Spleen (tissue), 7 donors: ENCODE data around the gene CCDC106.

Experiments
- CTCF ChIP-seq, 11 experiments: fragments of 200-600 bp in 7 of 11; fragments of 450-650 bp in 4 of 11; sonication (generic) in 4 of 11; IDR thresholded peaks in 8 of 11; conservative IDR thresholded peaks in 3 of 11; 1 replicate in 7 of 11; 2 replicates in 4 of 11; pipeline versions ENCODE4 v1.4.0 to v1.8.0; 2016 to 2021; ENCODE audit warnings: antibody characterized with exemption in 11 of 11, inconsistent platforms in 4 of 11, mild to moderate bottlenecking in 1 of 11
- POLR2A ChIP-seq, 3 donors: fragments of 450-650 bp; IDR thresholded peaks; one replicate each; pipeline ENCODE4 v1.5.1; 2017; ENCODE audit warnings: antibody characterized with exemption in 3 of 3, mild to moderate bottlenecking in 1 of 3
- POLR2AphosphoS5 ChIP-seq, 3 donors: sonication (generic); formaldehyde crosslinking; IDR thresholded peaks; one replicate each; pipeline ENCODE4 v1.5.1; 2017; ENCODE audit warnings: antibody characterized with exemption in 3 of 3
- donor health status: DM: no; HTN: no; CAD: no; lungs with moderate emphysema.
- donor health status: DM: no; HTN: no; CAD: no.
- donor health status: DM: no; HTN: no; CAD: no.

GRCh38 chr19:55614711-55615542 lies 33.1 kb upstream of the CCDC106 start:
- TF ChIP-seq CTCF (IDR thresholded peaks at IDR 0.05 in 8 of 11, conservative IDR thresholded peaks at IDR 0.05 in 3 of 11) = no peak
- TF ChIP-seq POLR2A (IDR thresholded peaks at IDR 0.05) = no peak
- TF ChIP-seq POLR2AphosphoS5 (IDR thresholded peaks at IDR 0.05) = peak in 1 of 3 donors; percentile 56
